ENCODE measurements around the gene HDAC8. TPM values are rescaled to one million over a fixed set of nuclear protein-coding genes. Genes with fewer than 3 reads are reported as not detected.
"Not testable (repeated sequence)": the region's sequence is repeated elsewhere in the genome, so short reads cannot be mapped to it uniquely, and the experiment has no call there.

HDAC8 gene
- total and polyA plus RNA-seq, 12 donors: 32.1 to 232 (median 57.1) TPM

- H3K4me3 ChIP-seq: no peak overlapping the region
- WGBS, 4 donors: 92 to 98% (median 94%) methylated on average over 1 of the region's 1 CpG
- no peak for TF ChIP-seq POLR2A (IDR thresholded peaks at IDR 0.05)
- TF ChIP-seq CTCF (IDR thresholded peaks at IDR 0.05): no peak
- no peak overlapping the region for H3K27ac ChIP-seq
- no peaks in the 10 kb centered on the region for H3K4me1 ChIP-seq (replicated peaks in 1 of 2)
- intact Hi-C loops (cut with DNase I): no loop called here
- H3K9me3 ChIP-seq (replicated peaks in 1 of 3): no peaks in the 10 kb centered on the region
- no peaks in the 10 kb centered on the region for H3K36me3 ChIP-seq (replicated peaks in 1 of 2)
- DNase-seq: no peak
- H3K27me3 ChIP-seq: no peaks in the 10 kb centered on the region
Observed at GRCh38 chrX:72460715-72461114, 111.9 kb downstream of the HDAC8 start.

- 94 to 100% (median 98%) methylated on average over 1 of the region's 1 CpG for WGBS, 4 donors
- H3K27me3 ChIP-seq; intact Hi-C loops (cut with DNase I); H3K9me3 ChIP-seq (replicated peaks in 1 of 3); H3K4me1 ChIP-seq (replicated peaks in 1 of 2); H3K36me3 ChIP-seq (replicated peaks in 1 of 2); H3K4me3 ChIP-seq; H3K27ac ChIP-seq; DNase-seq: not testable (repeated sequence)
Observed at GRCh38 chrX:72449034-72449433, 123.6 kb downstream of the HDAC8 start.

GRCh38 chrX:72440764-72441163 lies 131.9 kb downstream of the HDAC8 start:
- H3K27ac ChIP-seq; H3K9me3 ChIP-seq (replicated peaks in 1 of 3); DNase-seq; H3K4me3 ChIP-seq; H3K36me3 ChIP-seq (replicated peaks in 1 of 2); H3K27me3 ChIP-seq; intact Hi-C loops (cut with DNase I); H3K4me1 ChIP-seq (replicated peaks in 1 of 2): not testable (repeated sequence)
- WGBS, 4 donors: 89 to 98% (median 92%) methylated on average over 3 to 16 of the region's 16 CpGs

GRCh38 chrX:72436010-72436409 lies 136.6 kb downstream of the HDAC8 start:
- H3K9me3 ChIP-seq (replicated peaks in 1 of 3): no peaks in the 10 kb centered on the region
- no peak for DNase-seq
- H3K27me3 ChIP-seq: no peaks in the 10 kb centered on the region
- no peaks in the 10 kb centered on the region for H3K4me1 ChIP-seq (replicated peaks in 1 of 2)
- H3K36me3 ChIP-seq (replicated peaks in 1 of 2): no peaks in the 10 kb centered on the region
- TF ChIP-seq POLR2A (IDR thresholded peaks at IDR 0.05) (no peak), CTCF (IDR thresholded peaks at IDR 0.05) (no peak)
- intact Hi-C loops (cut with DNase I): no loop called here
- H3K4me3 ChIP-seq: no peak overlapping the region
- no peak overlapping the region for H3K27ac ChIP-seq

- no peak for DNase-seq
Observed at GRCh38 chrX:72430405-72430968, 142.2 kb downstream of the HDAC8 start.

More at GRCh38 chrX:72430405-72430968, 142.2 kb downstream of the HDAC8 start:
- intact Hi-C loops (cut with DNase I): no loop called here
- Histone ChIP-seq H3K9me3 (replicated peaks in 1 of 3) (no peaks in the 10 kb centered on the region), H3K36me3 (replicated peaks in 1 of 2) (no peaks in the 10 kb centered on the region), H3K27me3 (no peaks in the 10 kb centered on the region), H3K4me3 (no peak overlapping the region), H3K4me1 (replicated peaks in 1 of 2) (no peaks in the 10 kb centered on the region), H3K27ac (no peak overlapping the region)
- WGBS, 4 donors: 77 to 87% (median 82%) methylated on average over 4 of the region's 4 CpGs
- TF ChIP-seq CTCF (IDR thresholded peaks at IDR 0.05) (no peak), POLR2A (IDR thresholded peaks at IDR 0.05) (no peak)

Measured in adrenal gland (tissue), 12 donors.